Heart right ventricle (tissue), 16 donors: ENCODE measurements around the gene BEND7. TPM values are rescaled to one million over a fixed set of nuclear protein-coding genes. Genes with fewer than 3 reads are reported as not detected.
"Not testable (repeated sequence)": the region's sequence is repeated elsewhere in the genome, so short reads cannot be mapped to it uniquely, and the experiment has no call there.

Experiments used
- ATAC-seq, 8 donors: fragments of 200-7000 bp; cut with Tn5 transposase; one replicate each; pipeline ENCODE4 v1.9.1; 2020; ENCODE audit warnings: mild to moderate bottlenecking in 8 of 8, moderate library complexity in 8 of 8, moderate number of reproducible peaks in 1 of 8
- DNase-seq, 2 donors: peaks; one replicate each; pipeline ENCODE4 v3.0.0-alpha.2; 2020
- H3K27ac ChIP-seq, 10 donors: fragments of 200-600 bp; sonication (generic) in 2 of 10; one replicate each; pipeline versions ENCODE4 v1.5.0 to v1.8.0; 2020 to 2022; ENCODE audit warnings: mild to moderate bottlenecking in 3 of 10
- H3K27me3 ChIP-seq, 7 donors: fragments of 200-600 bp; one replicate each; pipeline ENCODE4 v1.8.0; 2021 to 2022; ENCODE audit warnings: mild to moderate bottlenecking in 2 of 7
- H3K36me3 ChIP-seq, 9 donors: fragments of 200-600 bp; sonication (generic) in 1 of 9; one replicate each; pipeline versions ENCODE4 v1.5.0 to v1.8.0; 2020 to 2022; ENCODE audit warnings: mild to moderate bottlenecking in 2 of 9
- H3K4me1 ChIP-seq, 9 donors: fragments of 200-600 bp; sonication (generic) in 1 of 9; one replicate each; pipeline versions ENCODE4 v1.5.0 to v1.8.0; 2020 to 2022; ENCODE audit warnings: mild to moderate bottlenecking in 4 of 9
- H3K4me3 ChIP-seq, 10 donors: fragments of 200-600 bp; sonication (generic) in 2 of 10; one replicate each; pipeline versions ENCODE4 v1.5.0 to v1.8.0; 2020 to 2022; ENCODE audit warnings: mild to moderate bottlenecking in 7 of 10, moderate library complexity in 2 of 10
- H3K9me3 ChIP-seq, 11 donors: fragments of 200-600 bp in 10 of 11; sonication (generic) in 2 of 11; one replicate each; pipeline versions ENCODE4 v1.5.0 to v1.8.0; 2013 to 2022; ENCODE audit warnings: mild to moderate bottlenecking in 2 of 11, control low read depth in 1 of 11, moderate library complexity in 1 of 11
- CTCF ChIP-seq, 9 donors: fragments of 200-600 bp; sonication (generic) in 2 of 9; IDR thresholded peaks; one replicate each; pipeline versions ENCODE4 v1.5.0 to v1.8.0; 2021 to 2022; ENCODE audit warnings: antibody characterized with exemption in 9 of 9, mild to moderate bottlenecking in 5 of 9, moderate library complexity in 1 of 9
- WGBS, 2 donors: extraction: QIAGEN DNeasy Blood & Tissue Kit; methylation state at CpG; one replicate each; pipeline ENCODE4 v1.1.7; 2013; ENCODE audit warnings: inconsistent platforms in 1 of 2; 5-methylcytosine and 5-hydroxymethylcytosine counted together
- intact Hi-C, 10 donors: fragments of 100-400 bp; cut with DNase I; formaldehyde crosslinking; loops; one replicate each; pipeline versions ENCODE4 v1.11.1 to v1.14.2; 2022
- polyA plus RNA-seq, 2 donors: library from polyadenylated mRNA; stranded (reverse); fragments of 200-250 nt; gene quantifications; one replicate each; pipeline ENCODE4 v1.2.3, GENCODE V29; 2013
- total RNA-seq, 10 donors: library from RNA; stranded (reverse); fragmentation: NEBNext Ultra II Directional in 3 of 10; extraction: Animal tissue kit (Norgen Biotek cat#: 25700) in 3 of 10; gene quantifications; one replicate each; pipeline versions ENCODE4 v1.2.1 to v1.2.4, GENCODE V29; 2021 to 2023
- donor health status: Arrhythmogenic right ventricular cardiomyopathy.
- donor health status: ischemic (EF 13 %, LVEDD 7.1; RV severe dilation, severe dysfunction).
- donor health status: healthy with polysubstance abuse.
- donor health status: DM: no; HTN: yes; CAD: no.
- donor health status: DM: no; HTN: no; CAD: no.
- donor health status: ischemic (EF 25% LVEDD 6.9; RV normal size, moderate dysfunction).
- donor health status: ischemic (EF 25% LVEDD 5.7; RV mildly dilated, moderate dysfunction).
- donor health status: healthy.
- donor health status: DM: yes; HTN: yes; CAD: no.
- donor health status: Ischemic cardiomyopathy.
- donor health status: ischemic (EF 35%, LVEDD 5.7; RV mildly dilated, moderate dysfunction).
- donor health status: nonischemic (EF 11% LVEDD 7.7; RV severe dilation, severe dysfunction).
- donor health status: DM: yes; HTN: yes; CAD: no.
- donor health status: PGD.
- donor health status: ischemic (EF 29% LVEDD 5.4; RV normal size, mild dysfunction).
- donor health status: nonischemic (EF 23%, LVEDD 6.1; RV moderate dilation, normal function).

BEND7 gene
- total and polyA plus RNA-seq, 12 donors = 6.4 to 21.0 (median 12.5) TPM

DNA sequence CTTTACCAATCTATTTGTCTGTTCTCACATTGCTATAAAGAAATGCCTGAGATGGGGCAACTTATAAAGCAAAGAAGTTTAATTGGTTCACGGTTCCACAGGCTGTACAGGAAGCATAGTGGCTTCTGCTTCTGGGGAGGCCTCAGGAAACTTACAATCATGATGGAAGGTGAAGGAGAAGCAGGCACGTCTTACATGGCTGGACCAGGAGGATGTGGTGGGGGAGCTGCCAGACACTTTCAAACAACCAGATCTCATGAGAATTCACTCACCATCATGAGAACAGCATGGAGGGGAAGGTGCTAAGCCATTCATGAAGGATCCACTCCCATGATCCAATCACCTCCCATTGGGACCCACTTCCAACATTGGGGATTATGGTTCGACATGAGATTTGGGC is 115.9 kb downstream of the BEND7 start:
- Histone ChIP-seq H3K36me3 (no peaks in the 10 kb centered on the region), H3K4me1 (no peaks in the 10 kb centered on the region), H3K27me3 (peaks cover 0 to 10% (median 0%) of the 10 kb centered on the region in 7 donors), H3K4me3 (no peak overlapping the region), H3K9me3 (peaks cover 0 to 23% (median 7%) of the 10 kb centered on the region in 11 donors), H3K27ac (no peak overlapping the region)
- no peak for ATAC-seq
- WGBS, 2 donors = 82 to 86% methylated on average over 3 of the region's 3 CpGs
- no peak for TF ChIP-seq CTCF (IDR thresholded peaks at IDR 0.05)
- no peak for DNase-seq
- intact Hi-C loops = no loop called here

GRCh38 chr10:13404791-13405190 is 124.0 kb downstream of the BEND7 start:
- intact Hi-C loops = no loop called here
- H3K36me3 ChIP-seq = no peaks in the 10 kb centered on the region
- no peak for TF ChIP-seq CTCF (IDR thresholded peaks at IDR 0.05)
- no peak overlapping the region for H3K27ac ChIP-seq
- ATAC-seq = no peak
- peaks cover 0 to 18% (median 0%) of the 10 kb centered on the region in 7 donors for H3K27me3 ChIP-seq
- 58 to 61% methylated on average over 5 of the region's 5 CpGs for WGBS, 2 donors
- H3K9me3 ChIP-seq = peaks cover 0 to 11% (median 0%) of the 10 kb centered on the region in 11 donors
- no peaks in the 10 kb centered on the region for H3K4me1 ChIP-seq
- DNase-seq = no peak
- H3K4me3 ChIP-seq = no peak overlapping the region

- ATAC-seq (no peak), DNase-seq (no peak)
- no peak overlapping the region for H3K4me3 ChIP-seq
- no peak for TF ChIP-seq CTCF (IDR thresholded peaks at IDR 0.05)
- 80 to 81% methylated on average over 3 of the region's 3 CpGs for WGBS, 2 donors
- no peaks in the 10 kb centered on the region for H3K36me3 ChIP-seq
- peaks cover 0 to 11% (median 0%) of the 10 kb centered on the region in 11 donors for H3K9me3 ChIP-seq
- peaks cover 0 to 16% (median 0%) of the 10 kb centered on the region in 7 donors for H3K27me3 ChIP-seq
- H3K27ac ChIP-seq = no peak overlapping the region
- intact Hi-C loops = no loop called here
- no peaks in the 10 kb centered on the region for H3K4me1 ChIP-seq
Observed at GRCh38 chr10:13404305-13404759, 124.5 kb downstream of the BEND7 start.

DNA sequence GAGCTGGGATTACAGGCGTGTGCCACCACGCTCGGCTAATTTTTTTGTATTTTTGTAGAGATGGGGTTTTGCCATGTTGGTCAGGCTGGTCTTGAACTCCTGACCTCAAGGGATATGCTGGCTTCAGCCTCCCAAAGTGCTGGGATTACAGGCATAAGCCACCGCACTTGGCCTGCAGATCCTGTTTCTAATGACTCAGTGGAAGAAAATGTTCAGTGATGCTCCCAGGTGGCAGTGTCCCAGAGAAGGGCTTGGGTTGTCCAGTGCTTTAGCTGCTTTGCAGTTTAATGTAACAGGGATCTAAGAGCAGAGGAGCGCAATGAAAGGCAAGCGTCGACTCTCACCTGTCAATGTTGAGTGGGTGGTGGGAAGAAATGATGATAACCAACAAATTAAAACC is 125.4 kb downstream of the BEND7 start:
- H3K4me3 ChIP-seq, ATAC-seq, H3K4me1 ChIP-seq, H3K36me3 ChIP-seq, intact Hi-C loops, H3K27ac ChIP-seq, DNase-seq: not testable (repeated sequence)
- H3K27me3 ChIP-seq = peaks cover 0 to 14% (median 0%) of the 10 kb centered on the region in 7 donors
- H3K9me3 ChIP-seq = peaks cover 0 to 11% (median 0%) of the 10 kb centered on the region in 11 donors
- WGBS, 2 donors = 84 to 87% methylated on average over 7 of the region's 7 CpGs

GRCh38 chr10:13402021-13402420 is 126.8 kb downstream of the BEND7 start:
- Histone ChIP-seq H3K27ac (no peak overlapping the region), H3K4me1 (no peaks in the 10 kb centered on the region), H3K9me3 (peaks cover 0 to 11% (median 0%) of the 10 kb centered on the region in 11 donors), H3K36me3 (no peaks in the 10 kb centered on the region), H3K4me3 (no peak overlapping the region), H3K27me3 (peaks cover 0 to 14% (median 0%) of the 10 kb centered on the region in 7 donors)
- no peak for DNase-seq
- ATAC-seq = no peak
- 81 to 82% methylated on average over 8 of the region's 8 CpGs for WGBS, 2 donors
- TF ChIP-seq CTCF (IDR thresholded peaks at IDR 0.05) = no peak
- intact Hi-C loops = no loop called here
